Sigmoid colon (tissue), 7 donors: ENCODE measurements around the gene STXBP2. TPM values are rescaled to one million over a fixed set of nuclear protein-coding genes. Genes with fewer than 3 reads are reported as not detected.

Experiments
- DNase-seq: peaks from one replicate; pipeline ENCODE4 v3.0.0-alpha.2; 2019
- H3K27ac ChIP-seq, 4 donors: fragments of 200-600 bp; sonication (generic); one replicate each; pipeline ENCODE4 v1.5.1; 2016 to 2019; ENCODE audit warnings: mild to moderate bottlenecking in 1 of 4
- H3K27me3 ChIP-seq, 3 donors: fragments of 200-600 bp; sonication (generic); one replicate each; pipeline ENCODE4 v1.5.1; 2019; ENCODE audit warnings: mild to moderate bottlenecking in 1 of 3
- H3K36me3 ChIP-seq, 4 donors: fragments of 200-600 bp; sonication (generic); one replicate each; pipeline ENCODE4 v1.5.1; 2016 to 2019
- H3K4me1 ChIP-seq, 4 donors: fragments of 200-600 bp; sonication (generic); one replicate each; pipeline ENCODE4 v1.5.1; 2017 to 2019
- H3K4me3 ChIP-seq, 4 donors: fragments of 200-600 bp; sonication (generic); one replicate each; pipeline ENCODE4 v1.5.1; 2017 to 2019; ENCODE audit warnings: mild to moderate bottlenecking in 2 of 4, moderate library complexity in 1 of 4
- H3K9me3 ChIP-seq, 4 donors: fragments of 200-600 bp in 3 of 4; sonication (generic) in 3 of 4; one replicate each; pipeline versions ENCODE4 v1.5.1 to v1.6.1; 2013 to 2019
- CTCF ChIP-seq, 4 experiments: fragments of 450-650 bp in 3 of 4; fragments of 200-600 bp in 1 of 4; IDR thresholded peaks; one replicate each; pipeline ENCODE4 v1.5.1; 2016 to 2019; ENCODE audit warnings: antibody characterized with exemption in 4 of 4, mild to moderate bottlenecking in 3 of 4, moderate library complexity in 2 of 4
- EP300 ChIP-seq, 4 donors: sonication (generic); formaldehyde crosslinking; IDR thresholded peaks; one replicate each; pipeline ENCODE4 v1.6.1; 2017; ENCODE audit warnings: antibody characterized with exemption in 4 of 4
- POLR2A ChIP-seq, 2 donors: fragments of 450-650 bp; IDR thresholded peaks; one replicate each; pipeline ENCODE4 v1.6.1; 2016; ENCODE audit warnings: antibody characterized with exemption in 2 of 2, mild to moderate bottlenecking in 2 of 2, moderate library complexity in 2 of 2
- POLR2AphosphoS5 ChIP-seq, 4 donors: sonication (generic); formaldehyde crosslinking; IDR thresholded peaks; one replicate each; pipeline ENCODE4 v1.6.1; 2017; ENCODE audit warnings: antibody characterized with exemption in 4 of 4
- WGBS, 2 donors: extraction: QIAGEN DNeasy Blood & Tissue Kit; methylation state at CpG; one replicate each; pipeline ENCODE4 v1.1.7; 2013; 5-methylcytosine and 5-hydroxymethylcytosine counted together
- intact Hi-C: fragments of 100-400 bp; cut with DNase I; formaldehyde crosslinking; loops from one replicate; pipeline ENCODE4 v1.15.1; 2023
- polyA plus RNA-seq, 3 donors: library from polyadenylated mRNA; stranded (reverse); fragments of 200-250 nt; gene quantifications; one replicate each; pipeline ENCODE4 v1.2.3, GENCODE V29; 2013
- total RNA-seq, 4 donors: library from RNA; depleted of rRNA; stranded (reverse); fragments of >200 nt; gene quantifications; one replicate each; pipeline ENCODE4 v1.1.0, GENCODE V29; 2016
- donor health status: healthy with polysubstance abuse.
- donor health status: Bipolar disorder and iron deficiency.
- donor health status: healthy.

Gene STXBP2
- total RNA-seq (1 to 10 TPM; 5.9 to 9.3 (median 7.6) TPM), polyA plus RNA-seq (100 to 1,000 TPM; 117 to 163 (median 132) TPM)

GRCh38 chr19:7636691-7637373 is at the start of gene STXBP2:
Gene STXBP2 (plus strand): TSS chr19:7637110. CDS start chr19:7637150, 40 bp downstream.
- H3K4me3 ChIP-seq, result peak within 1 kb of the TSS in 3 of 4 donors; percentile 37 to 43 (median 41)
- intact Hi-C loops, result no loop called here
- DNase-seq, result no peak
- H3K9me3 ChIP-seq, result no peaks in the 10 kb centered on the region
- peak within 1 kb of the TSS; percentile 6 to 65 (median 54) for H3K27ac ChIP-seq
- H3K36me3 ChIP-seq, result peaks cover 0 to 10% (median 0%) of the 10 kb centered on the region in 4 donors
- 6 to 9% methylated on average over 61 of the region's 61 CpGs for WGBS, 2 donors
- H3K27me3 ChIP-seq, result peaks cover 0 to 41% (median 41%) of the 10 kb centered on the region in 3 donors
- TF ChIP-seq POLR2AphosphoS5 (IDR thresholded peaks at IDR 0.05), result peak in 2 of 4 donors; percentile 42 to 47
- peak in 1 of 2 donors; percentile 16 for TF ChIP-seq POLR2A (IDR thresholded peaks at IDR 0.05)
- TF ChIP-seq CTCF (IDR thresholded peaks at IDR 0.05), result no peak
- H3K4me1 ChIP-seq, result peaks cover 0 to 6% (median 1%) of the 10 kb centered on the region in 4 donors

GRCh38 chr19:7589822-7590221 is 47.1 kb upstream of the STXBP2 start:
- WGBS, 2 donors, result 83 to 89% methylated on average over 7 of the region's 7 CpGs
- Histone ChIP-seq H3K36me3 (no peaks in the 10 kb centered on the region), H3K27ac (no peak overlapping the region), H3K9me3 (no peaks in the 10 kb centered on the region), H3K4me3 (no peak overlapping the region), H3K4me1 (no peaks in the 10 kb centered on the region), H3K27me3 (peaks cover 0 to 48% (median 3%) of the 10 kb centered on the region in 3 donors)
- intact Hi-C loops, result no loop called here
- TF ChIP-seq EP300 (IDR thresholded peaks at IDR 0.05), result no peak
- TF ChIP-seq CTCF (IDR thresholded peaks at IDR 0.05), result no peak
- no peak for TF ChIP-seq POLR2AphosphoS5 (IDR thresholded peaks at IDR 0.05)
- no peak for TF ChIP-seq POLR2A (IDR thresholded peaks at IDR 0.05)
- DNase-seq, result no peak

GRCh38 chr19:7590256-7590655 is 46.7 kb upstream of the STXBP2 start:
- H3K4me1 ChIP-seq, result peaks cover 0 to under 1% (median 0%) of the 10 kb centered on the region in 4 donors
- H3K27ac ChIP-seq, result no peak overlapping the region
- no peaks in the 10 kb centered on the region for H3K9me3 ChIP-seq
- intact Hi-C loops, result no loop called here
- peaks cover 0 to 52% (median 6%) of the 10 kb centered on the region in 3 donors for H3K27me3 ChIP-seq
- 20 to 53% methylated on average over 8 of the region's 8 CpGs for whole genome bisulfite sequencing, 2 donors
- no peaks in the 10 kb centered on the region for H3K36me3 ChIP-seq
- DNase-seq, result no peak
- TF ChIP-seq CTCF (IDR thresholded peaks at IDR 0.05), result no peak
- no peak for TF ChIP-seq POLR2AphosphoS5 (IDR thresholded peaks at IDR 0.05)
- no peak for TF ChIP-seq EP300 (IDR thresholded peaks at IDR 0.05)
- no peak for TF ChIP-seq POLR2A (IDR thresholded peaks at IDR 0.05)
- no peak overlapping the region for H3K4me3 ChIP-seq

GRCh38 chr19:7595466-7596133 is 41.3 kb upstream of the STXBP2 start, which contains the start of gene CAMSAP3:
Gene CAMSAP3 (plus strand): TSS chr19:7595863. CDS start chr19:7596003, 140 bp downstream.
- no peak for DNase-seq
- intact Hi-C loops, result no loop called here
- H3K36me3 ChIP-seq, result no peaks in the 10 kb centered on the region
- H3K27me3 ChIP-seq, result peaks cover 20 to 84% (median 25%) of the 10 kb centered on the region in 3 donors
- peaks cover 0 to 11% (median 8%) of the 10 kb centered on the region in 4 donors for H3K4me1 ChIP-seq
- 1% methylated on average over 78 of the region's 78 CpGs for WGBS, 2 donors
- TF ChIP-seq POLR2AphosphoS5 (IDR thresholded peaks at IDR 0.05), result no peak
- TF ChIP-seq POLR2A (IDR thresholded peaks at IDR 0.05), result no peak
- TF ChIP-seq EP300 (IDR thresholded peaks at IDR 0.05), result no peak
- TF ChIP-seq CTCF (IDR thresholded peaks at IDR 0.05), result no peak
- no peaks in the 10 kb centered on the region for H3K9me3 ChIP-seq
- H3K4me3 ChIP-seq, result peak within 1 kb of the TSS in 3 of 4 donors; percentile 24 to 31 (median 30)
- H3K27ac ChIP-seq, result no peak within 1 kb of the TSS
